HL-60/S4 treated with phorbol 12-myristate 13-acetate at 8.2 ng/mL for 4 days and 3 days (cell line): Measurements from ENCODE around the gene CEP170B.
"Not testable (repeated sequence)": the region's sequence is repeated elsewhere in the genome, so short reads cannot be mapped to it uniquely, and the experiment has no call there.

Source experiments
- in situ Hi-C: fragments of 300-500 bp; cut with MboI; formaldehyde crosslinking; loops from 2 replicates; pipeline ENCODE4 v1.15.0; 2022; ENCODE audit warnings: low sequenced_read_pairs

Gene CEP170B

DNA sequence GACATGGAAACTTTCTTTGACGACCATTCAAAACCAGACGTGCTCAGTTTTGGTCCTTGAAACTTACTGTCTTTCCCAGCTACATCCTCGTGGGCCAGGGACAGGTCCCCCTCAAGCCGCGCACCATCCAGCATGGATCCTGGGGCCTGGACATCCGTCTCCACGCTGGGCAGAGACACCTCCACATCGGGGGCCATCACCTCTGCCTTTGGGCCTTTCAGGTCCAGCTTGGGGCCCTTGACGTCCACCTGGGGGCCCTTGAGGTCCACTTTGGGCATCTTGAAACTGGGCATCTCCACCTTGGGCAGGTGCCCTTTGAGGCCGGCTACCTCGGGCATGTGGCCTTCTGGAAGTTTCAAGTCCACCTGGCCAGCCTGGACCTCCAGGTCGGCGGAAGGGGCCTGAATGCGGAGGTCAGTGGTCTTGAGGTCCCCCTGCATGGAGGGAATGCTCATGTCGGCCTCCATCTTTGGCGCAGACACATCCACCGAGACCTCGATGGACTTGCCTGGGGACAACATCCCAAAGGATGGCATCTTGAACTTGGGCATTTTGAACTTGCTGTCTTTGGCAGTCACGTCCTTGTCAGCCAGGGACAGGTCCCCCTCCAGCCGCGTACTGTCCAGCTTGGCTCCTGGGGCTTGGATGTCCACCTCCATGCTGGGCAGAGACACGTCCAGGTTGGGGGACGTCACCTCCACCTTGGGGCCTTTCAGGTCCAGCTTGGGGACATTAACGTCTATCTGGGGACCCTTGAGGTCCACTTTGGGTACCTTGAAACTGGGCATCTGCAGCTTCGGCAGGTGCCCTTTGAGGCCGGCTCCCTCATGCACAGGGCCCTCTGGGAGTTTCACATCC lies 76.7 kb downstream of the CEP170B start:
- in situ Hi-C loops: no loop called here

DNA sequence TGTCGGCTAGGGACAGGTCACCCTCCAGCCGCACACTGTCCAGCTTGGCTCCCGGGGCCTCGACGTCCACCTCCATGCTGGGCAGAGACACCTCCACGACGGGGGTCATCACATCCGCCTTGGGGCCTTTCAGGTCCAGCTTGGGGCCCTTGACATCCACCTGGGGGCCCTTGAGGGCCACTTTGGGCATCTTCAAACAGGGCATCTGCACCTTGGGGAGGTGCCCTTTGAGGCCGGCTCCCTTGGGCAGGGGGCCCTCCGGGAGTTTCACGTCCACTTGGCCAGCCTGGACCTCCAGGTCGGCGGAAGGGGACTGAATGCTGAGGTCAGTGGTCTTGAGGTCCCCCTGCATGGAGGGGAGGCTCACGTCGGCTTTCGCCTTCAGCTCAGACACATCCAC lies 77.5 kb downstream of the CEP170B start:
- in situ Hi-C loops: no loop called here

DNA sequence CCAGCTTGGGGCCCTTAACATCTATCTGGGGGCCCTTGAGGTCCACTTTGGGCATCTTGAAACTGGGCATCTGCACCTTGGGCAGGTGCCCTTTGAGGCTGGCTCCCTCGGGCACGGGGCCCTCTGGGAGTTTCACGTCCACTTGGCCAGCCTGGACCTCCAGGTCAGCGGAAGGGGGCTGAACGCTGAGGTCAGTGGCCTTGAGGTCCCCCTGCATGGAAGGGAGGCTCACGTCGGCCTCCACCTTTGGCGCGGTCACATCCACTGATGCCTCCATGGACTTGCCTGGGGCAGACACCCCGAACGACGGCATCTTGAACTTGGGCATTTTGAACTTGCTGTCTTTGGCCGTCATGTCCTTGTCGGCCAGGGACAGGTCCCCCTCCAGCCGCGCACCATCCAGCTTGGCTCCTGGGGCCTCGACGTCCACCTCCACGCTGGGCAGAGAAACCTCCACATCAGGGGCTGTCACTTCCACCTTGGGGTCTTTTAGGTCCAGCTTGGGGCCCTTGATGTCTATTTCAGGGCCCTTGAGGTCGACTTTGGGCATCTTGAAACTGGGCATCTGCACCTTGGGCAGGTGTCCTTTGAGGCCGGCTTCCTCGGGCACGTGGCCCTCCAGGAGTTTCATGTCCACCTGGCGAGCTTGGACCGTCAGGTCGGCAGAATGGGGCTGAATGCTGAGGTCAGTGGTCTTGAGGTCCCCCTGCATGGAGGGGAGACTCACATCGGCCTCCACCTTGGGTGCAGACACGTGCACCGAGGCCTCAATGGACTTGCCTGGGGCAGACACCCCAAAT lies 78.3 kb downstream of the CEP170B start:
- in situ Hi-C loops: not testable (repeated sequence)

DNA sequence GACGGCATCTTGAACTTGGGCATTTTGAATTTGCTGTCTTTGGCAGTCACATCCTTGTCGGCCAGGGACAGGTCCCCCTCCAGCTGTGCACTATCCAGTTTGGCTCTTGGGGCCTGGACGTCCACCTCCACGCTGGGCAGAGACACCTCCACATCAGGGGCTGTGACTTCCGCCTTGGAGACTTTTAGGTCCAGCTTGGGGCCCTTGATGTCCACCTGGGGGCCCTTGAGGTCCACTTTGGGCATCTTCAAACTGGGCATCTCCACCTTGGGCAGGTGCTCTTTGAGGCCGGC lies 78.9 kb downstream of the CEP170B start:
- in situ Hi-C loops: not testable (repeated sequence)

DNA sequence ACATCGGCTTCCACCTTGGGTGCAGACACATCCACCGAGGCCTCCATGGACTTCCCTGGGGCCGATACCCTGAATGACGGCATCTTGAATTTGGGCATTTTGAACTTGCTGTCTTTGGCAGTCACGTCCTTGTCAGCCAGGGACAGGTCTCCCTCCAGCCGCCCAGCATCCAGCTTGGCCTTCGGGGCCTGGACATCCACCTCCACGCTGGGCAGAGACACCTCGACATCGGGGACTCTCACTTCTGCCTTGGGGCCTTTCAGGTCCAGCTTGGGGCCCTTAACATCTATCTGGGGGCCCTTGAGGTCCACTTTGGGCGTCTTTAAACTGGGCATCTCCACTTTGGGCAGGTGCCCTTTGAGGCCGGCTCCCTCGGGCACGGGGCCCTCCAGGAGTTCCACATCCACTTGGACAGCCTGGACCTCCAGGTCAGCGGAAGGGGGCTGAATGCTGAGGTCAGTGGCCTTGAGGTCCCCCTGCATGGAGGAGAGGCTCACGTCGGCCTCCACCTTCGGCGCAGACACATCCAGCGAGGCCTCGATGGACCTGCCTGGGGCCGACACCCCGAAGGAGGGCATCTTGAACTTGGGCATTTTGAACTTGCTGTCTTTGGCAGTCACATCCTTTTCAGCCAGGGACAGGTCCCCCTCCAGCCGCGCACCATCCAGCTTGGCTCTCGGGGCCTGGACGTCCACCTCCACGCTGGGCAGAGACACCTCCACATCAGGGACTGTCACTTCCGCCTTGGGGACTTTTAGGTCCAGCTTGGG lies 79.6 kb downstream of the CEP170B start:
- in situ Hi-C loops: not testable (repeated sequence)

DNA sequence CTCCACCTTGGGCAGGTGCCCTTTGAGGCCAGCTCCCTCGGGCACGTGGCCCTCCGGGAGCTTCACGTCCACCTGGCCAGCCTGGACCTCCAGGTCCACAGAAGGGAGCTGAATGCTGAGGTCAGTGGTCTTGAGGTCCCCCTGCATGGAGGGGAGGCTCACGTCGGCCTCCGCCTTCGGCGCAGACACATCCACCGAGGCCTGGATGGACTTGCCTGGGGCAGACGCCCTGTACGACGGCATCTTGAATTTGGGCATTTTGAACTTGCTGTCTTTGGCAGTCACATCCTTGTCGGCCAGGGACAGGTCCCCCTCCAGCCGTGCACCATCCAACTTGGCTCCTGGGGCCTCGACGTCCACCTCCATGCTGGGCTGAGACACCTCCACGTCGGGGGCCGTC lies 80.2 kb downstream of the CEP170B start:
- in situ Hi-C loops: not testable (repeated sequence)
